ENCODE results near the gene EPHB3.
A peak's percentile ranks its signal among the peaks of the same experiment; 100 is the strongest.

EPHB3 gene

DNA sequence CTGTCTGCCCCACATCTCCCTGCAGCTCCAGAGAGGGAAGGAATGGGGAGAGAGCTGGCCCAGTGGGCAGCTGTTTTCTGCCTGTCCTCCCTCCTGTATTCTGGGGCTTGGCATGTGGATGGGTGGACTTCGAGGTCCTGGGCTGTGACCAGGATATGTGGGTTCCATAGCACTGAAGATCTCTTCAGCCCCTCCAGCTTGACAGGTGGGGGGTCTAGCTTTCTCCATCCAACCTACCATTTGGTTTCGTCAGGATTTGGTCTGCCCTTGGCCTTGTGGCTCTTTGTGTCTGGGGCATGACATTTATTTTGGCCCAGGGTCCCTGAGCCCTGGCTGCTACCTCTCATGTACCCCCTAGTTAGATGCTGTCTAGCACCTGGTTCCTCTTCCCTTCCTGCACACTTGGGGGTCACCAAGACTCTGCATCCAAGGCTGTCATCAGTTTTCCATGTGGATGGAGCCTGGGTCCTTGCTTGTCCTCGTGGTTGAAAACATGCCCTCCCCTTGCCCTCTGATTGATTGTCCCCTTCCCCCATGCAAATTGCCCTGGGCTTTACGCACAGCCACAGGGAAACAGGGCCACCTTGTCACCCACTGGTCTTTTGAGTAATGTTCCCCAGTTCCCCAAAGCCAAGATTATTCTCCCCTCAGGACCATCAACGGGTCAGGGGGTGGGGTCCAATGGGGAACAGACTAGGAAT lies 3.2 kb downstream of the EPHB3 start:
- no peak for DNase-seq

DNA sequence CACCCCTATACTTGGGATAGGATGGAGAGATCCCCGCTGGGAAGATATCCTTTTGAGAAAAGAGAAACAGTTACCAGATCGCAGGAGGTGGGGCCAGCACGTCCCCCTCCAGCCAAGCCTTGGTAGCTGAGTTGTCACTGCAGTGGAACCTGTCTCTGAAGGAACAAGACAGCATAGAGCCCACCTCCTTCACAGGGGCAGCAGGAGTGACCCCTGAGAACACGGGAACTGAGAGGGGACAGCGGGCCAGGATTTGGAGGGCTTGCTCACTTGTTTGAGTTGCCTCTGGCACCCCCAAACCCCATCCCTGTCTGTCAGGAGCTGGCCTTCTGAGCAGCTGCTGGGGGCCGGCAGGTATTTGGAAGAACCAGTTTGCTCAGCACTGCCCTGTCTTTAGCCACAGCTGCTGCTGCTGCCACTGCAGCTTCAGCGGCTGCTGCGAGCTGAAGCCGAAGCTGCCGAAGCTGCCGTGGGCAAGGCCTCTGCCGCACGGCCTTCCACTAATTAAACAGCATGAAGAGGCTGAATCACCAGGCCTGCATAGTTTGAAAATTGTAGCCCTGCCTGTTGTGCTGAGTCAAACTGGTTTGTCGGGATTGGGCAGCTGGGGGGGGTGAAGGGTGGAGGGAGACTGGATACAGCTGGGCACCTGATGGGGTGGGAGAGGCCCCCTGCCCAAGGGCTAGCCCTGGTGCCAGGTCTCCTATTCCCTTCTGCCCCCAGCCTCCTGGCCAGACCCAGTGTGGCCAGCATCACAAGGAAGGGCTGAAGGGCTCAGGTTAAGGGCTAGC lies 4.0 kb downstream of the EPHB3 start:
- peak; percentile 98 for DNase-seq

DNA sequence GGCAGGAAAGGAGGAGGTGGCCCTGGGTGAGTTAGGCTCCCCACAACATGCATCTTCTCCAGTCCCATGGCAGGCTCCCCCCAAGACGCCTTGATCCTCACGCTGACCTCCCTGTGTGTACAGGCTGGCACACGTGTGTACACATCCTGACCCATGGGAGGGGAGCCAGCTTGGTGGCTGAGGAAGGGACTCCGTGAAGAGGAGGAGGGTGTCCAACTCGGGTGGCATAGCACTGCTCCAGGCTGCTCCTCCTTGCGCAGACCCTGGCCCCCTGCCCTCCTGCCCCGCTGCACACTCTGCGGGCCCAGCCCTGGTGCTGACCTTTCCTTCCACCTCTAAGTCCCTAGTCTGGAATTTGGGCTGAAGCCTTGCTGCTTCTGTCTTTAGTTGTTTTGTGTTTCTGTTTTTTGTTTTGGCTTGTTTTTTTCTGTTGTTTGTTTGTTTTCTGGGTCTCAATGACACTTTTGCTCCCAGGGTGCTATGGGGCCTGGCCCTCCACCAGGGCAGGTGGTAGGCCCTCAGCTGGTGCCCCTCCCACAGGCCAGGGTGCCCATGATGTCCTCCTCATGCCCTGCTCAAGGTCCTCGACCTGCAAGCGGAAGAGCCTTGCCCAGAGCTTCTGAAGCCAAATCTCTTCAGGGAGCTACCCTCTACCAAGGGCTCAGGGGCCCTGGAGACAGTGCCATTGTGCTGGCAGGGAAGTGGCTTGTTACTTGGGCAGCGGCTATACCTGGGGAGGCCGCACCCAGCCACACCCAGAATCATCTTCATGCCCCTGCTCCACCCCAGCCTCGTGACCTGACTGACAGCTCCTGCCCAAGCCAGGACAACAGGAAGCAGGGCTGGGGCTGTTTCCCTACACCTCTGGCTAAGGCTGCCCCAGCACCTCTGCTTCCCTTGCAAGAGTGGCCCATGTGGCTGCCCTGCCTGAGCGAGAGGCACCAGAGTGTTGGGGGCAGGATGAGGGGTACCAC lies 5.1 kb downstream of the EPHB3 start:
- peak; percentile 74 for DNase-seq

- no peak for DNase-seq
Observed at GRCh38 chr3:184567946-184568559, 6.5 kb downstream of the EPHB3 start.

DNA sequence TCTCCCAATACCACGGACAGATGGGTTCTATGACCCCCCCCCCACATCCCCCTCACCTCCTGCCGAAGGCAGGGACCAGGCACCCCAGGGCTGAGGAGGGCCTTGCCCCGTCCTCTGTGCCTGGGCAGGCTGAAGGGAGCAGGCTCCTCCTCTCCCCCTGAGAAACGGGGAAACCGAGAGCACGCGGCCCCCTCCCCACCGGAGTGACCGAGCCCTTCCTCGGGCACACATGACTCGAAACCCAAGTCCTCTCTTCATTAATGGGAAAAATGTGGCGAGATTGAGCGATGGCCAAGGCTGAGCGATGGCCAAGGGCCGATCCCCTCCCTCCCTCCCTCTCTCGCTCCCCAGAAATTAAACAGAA lies 7.0 kb downstream of the EPHB3 start:
- DNase-seq = no peak

DNA sequence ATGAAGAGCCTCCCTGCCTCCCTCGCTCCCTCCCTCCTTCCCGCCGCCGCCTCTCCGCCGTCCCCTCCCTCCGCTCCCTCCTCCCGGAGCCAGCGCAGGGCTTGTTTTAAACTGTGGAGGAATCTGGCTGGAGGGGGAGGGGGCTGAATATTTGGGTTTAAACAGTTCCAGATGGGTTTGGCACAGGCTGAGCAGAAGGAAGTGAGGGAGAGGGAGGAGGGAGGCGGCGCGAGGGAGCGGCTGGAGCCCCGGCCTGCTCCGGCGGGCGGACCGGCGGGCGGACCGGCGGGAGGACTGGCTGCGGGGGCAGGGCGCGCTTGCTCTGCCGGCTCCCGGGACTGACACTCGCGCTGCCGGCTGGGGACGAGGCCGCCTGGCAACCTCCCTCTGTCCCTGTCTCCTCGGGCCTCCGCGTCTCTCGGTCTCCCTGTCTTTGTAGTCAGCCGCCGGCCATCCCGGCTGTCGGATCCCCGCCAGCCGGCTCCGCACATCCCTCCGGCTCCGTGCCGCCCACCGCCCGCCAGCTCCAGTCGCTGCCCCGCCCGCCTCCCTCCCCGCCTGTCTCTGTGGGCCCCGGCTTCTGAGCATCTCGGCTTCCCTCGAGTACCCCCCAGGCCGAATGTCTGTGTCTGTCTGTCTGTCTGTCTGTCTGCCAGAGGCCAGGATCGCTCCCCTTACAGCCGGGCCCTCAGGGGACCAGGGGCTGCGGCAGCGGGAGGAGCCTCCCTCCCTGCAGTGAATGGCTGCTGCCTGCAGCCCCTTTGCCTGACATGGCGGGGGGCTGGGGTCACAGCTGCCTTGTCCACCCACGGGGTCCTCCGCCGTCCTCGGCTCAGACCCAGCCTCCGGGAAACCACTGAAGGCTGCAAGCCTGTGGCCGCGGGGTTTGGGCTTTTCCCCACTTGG lies 7.6 kb downstream of the EPHB3 start:
- peak; percentile 46 for DNase-seq

DNA sequence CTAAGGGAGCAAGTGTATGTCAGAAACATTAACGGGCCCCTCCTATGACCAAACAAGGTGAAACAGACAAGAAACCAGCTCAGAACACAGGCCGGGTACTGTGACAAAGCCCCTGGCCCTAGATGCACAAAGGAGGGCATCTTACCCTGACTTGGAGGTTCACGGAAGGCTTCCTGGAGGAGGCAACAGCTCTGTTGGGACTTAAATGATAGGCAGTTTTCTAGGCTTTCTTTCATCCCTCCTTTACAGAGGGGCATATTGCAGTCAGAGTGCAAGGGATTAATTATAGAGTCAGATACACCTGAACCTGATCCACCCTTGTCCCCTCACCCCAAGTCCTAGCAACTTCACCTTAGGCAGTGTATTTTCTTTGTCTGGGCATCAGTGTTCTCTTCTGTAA lies 8.4 kb downstream of the EPHB3 start:
- DNase-seq = no peak

- no peak for DNase-seq
Observed at GRCh38 chr3:184570489-184570888, 8.9 kb downstream of the EPHB3 start.

- DNase-seq = no peak
Observed at GRCh38 chr3:184571750-184572377, 10.3 kb downstream of the EPHB3 start.

DNA sequence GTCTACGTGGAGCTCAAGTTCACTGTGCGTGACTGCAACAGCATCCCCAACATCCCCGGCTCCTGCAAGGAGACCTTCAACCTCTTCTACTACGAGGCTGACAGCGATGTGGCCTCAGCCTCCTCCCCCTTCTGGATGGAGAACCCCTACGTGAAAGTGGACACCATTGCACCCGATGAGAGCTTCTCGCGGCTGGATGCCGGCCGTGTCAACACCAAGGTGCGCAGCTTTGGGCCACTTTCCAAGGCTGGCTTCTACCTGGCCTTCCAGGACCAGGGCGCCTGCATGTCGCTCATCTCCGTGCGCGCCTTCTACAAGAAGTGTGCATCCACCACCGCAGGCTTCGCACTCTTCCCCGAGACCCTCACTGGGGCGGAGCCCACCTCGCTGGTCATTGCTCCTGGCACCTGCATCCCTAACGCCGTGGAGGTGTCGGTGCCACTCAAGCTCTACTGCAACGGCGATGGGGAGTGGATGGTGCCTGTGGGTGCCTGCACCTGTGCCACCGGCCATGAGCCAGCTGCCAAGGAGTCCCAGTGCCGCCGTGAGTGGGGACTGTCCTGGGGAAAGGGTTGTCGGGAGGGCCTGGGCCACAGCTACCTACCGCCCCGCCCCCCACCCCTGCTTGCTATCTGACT lies 11.2 kb downstream of the EPHB3 start:
- no peak for DNase-seq

DNA sequence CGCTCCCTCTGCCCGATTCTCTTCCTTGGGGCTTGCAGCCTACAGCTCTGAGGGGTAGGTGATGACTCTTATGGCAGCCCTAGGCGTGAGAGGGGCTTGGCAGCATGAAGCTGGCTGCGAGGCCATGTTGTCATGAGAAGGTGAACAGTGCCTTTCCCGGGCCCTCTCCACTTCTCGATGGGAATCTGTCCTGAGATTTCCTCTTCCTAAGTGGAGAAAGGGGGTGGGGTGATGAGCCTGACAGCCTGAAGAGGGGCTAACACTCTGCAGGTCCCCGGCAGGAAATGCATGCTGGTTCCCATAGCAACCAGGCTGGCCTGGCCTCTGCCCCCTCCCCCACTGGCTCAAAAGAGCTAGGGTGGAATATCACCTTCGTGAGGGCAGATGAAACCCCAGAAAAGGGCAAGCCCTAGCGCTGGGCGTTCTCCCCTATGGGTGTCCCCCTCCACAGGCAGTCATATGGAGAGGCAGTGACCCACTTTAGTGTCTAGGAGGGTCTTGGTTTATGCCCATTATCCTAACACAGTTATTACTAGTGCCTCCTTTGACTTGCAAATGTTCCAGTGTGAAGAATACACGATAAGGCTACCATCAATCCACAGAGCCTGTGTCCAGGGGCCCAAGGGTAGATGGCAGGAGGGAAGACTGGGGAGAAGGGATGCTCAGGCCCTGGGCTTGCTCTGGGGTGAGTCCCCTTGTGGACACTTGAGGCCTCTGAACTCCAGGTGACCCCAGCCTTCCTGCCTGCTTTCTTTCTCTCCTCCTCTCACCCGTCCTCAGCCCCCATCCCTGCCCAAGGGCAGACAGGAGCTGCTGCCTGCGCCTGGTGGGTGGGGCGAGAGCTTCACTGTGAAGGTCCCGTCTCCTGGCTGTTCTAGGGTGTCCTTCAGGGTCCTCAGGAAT lies 13.2 kb downstream of the EPHB3 start:
- peak; percentile 65 for DNase-seq

GRCh38 chr3:184575701-184576100 lies 14.1 kb downstream of the EPHB3 start:
- DNase-seq = no peak

GRCh38 chr3:184576457-184577240 lies 15.1 kb downstream of the EPHB3 start:
- DNase-seq = no peak

DNA sequence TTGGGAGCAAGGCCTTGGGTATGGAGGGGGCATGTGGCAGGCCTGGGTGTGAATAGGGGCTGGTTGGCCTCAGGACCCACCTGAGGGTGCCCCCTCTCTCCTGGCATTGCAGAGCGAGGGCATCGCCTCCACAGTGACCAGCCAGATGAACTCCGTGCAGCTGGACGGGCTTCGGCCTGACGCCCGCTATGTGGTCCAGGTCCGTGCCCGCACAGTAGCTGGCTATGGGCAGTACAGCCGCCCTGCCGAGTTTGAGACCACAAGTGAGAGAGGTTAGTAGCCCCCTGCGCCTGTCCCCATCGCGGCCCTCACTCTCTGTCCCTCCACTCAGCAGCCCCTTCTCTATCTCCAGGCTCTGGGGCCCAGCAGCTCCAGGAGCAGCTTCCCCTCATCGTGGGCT lies 16.0 kb downstream of the EPHB3 start:
- DNase-seq = no peak

- no peak for DNase-seq
Observed at GRCh38 chr3:184578218-184578617, 16.6 kb downstream of the EPHB3 start.

- DNase-seq = no peak
Observed at GRCh38 chr3:184578822-184579221, 17.2 kb downstream of the EPHB3 start.

GRCh38 chr3:184579513-184579912 lies 17.9 kb downstream of the EPHB3 start:
- DNase-seq = no peak

- DNase-seq = no peak
Observed at GRCh38 chr3:184580376-184580775, 18.8 kb downstream of the EPHB3 start.

- DNase-seq = no peak
Observed at GRCh38 chr3:184581331-184581855, 19.8 kb downstream of the EPHB3 start.

Data from NCI-H510A (cell line).